ENCODE results near the gene C11orf16. TPM values are rescaled to one million over a fixed set of nuclear protein-coding genes. Genes with fewer than 3 reads are reported as not detected.

Gene C11orf16
- total and polyA plus RNA-seq, 2 of the 8 experiments (the other 6 are each of a cell fraction or from before 2014, with no cell fraction given): 0.08 TPM; not detected in 1

GRCh38 chr11:8878771-8879170 lies 54.0 kb downstream of the C11orf16 start:
- Histone ChIP-seq H3K23ac (ENCODE audit: insufficient read length) (no peak overlapping the region), H4K91ac (replicated peaks; ENCODE audit: insufficient read length, low read length) (no peak overlapping the region), H3K36me3 (ENCODE audit: control insufficient read depth in 2 of 4, insufficient read depth in 4 of 4, low read length in 3 of 4) (no peaks in the 10 kb centered on the region), H4K8ac (ENCODE audit: extremely low read depth, insufficient read depth, low read length) (no peak overlapping the region), H3K27ac (ENCODE audit: low read depth, low read length) (no peak overlapping the region), H3K4me3 (ENCODE audit: extremely low read depth in 1 of 4, insufficient read depth in 2 of 4, low read depth in 3 of 4, low read length in 4 of 4) (no peak overlapping the region), H2BK120ac (replicated peaks; ENCODE audit: low read depth, low read length) (no peak overlapping the region), H2AK5ac (ENCODE audit: low read depth, low read length) (no peak overlapping the region), H3K9ac (replicated peaks in 1 of 4; ENCODE audit: extremely low read depth in 1 of 4, low read depth in 3 of 4, low read length in 3 of 4) (no peak overlapping the region), H3K9me3 (ENCODE audit: insufficient read depth in 2 of 2, low read depth in 1 of 2, low read length in 1 of 2) (no peaks in the 10 kb centered on the region), H3K14ac (ENCODE audit: insufficient read length) (no peak overlapping the region), H2BK20ac (ENCODE audit: low read length) (no peak overlapping the region), H2BK5ac (ENCODE audit: low read depth, low read length) (no peak overlapping the region), H3K18ac (ENCODE audit: extremely low read depth, low read length) (no peak overlapping the region), H3K27me3 (replicated peaks in 1 of 4; ENCODE audit: control insufficient read depth in 3 of 4, extremely low read depth in 1 of 4, insufficient read depth in 3 of 4, low read length in 3 of 4) (peaks cover 0 to 1% (median 0%) of the 10 kb centered on the region in 4 experiments; a peak in 1 of 7 replicates), H3K23me2 (ENCODE audit: low read depth, low read length) (no peaks in the 10 kb centered on the region), H3K4me2 (ENCODE audit: insufficient read depth in 1 of 2, low read depth in 2 of 2, low read length in 2 of 2) (no peak overlapping the region), H2AFZ (ENCODE audit: low read length) (no peak overlapping the region), H3K56ac (replicated peaks; ENCODE audit: insufficient read length, low read depth, low read length) (no peak overlapping the region), H2BK15ac (ENCODE audit: low read length) (no peak overlapping the region), H4K20me1 (replicated peaks in 1 of 2; ENCODE audit: control insufficient read depth in 1 of 2, insufficient read depth in 2 of 2, low read length in 2 of 2) (no peaks in the 10 kb centered on the region), H4K5ac (ENCODE audit: insufficient read length, low read depth, low read length) (no peak overlapping the region), H3K4ac (replicated peaks; ENCODE audit: insufficient read length, low read depth, low read length) (no peak overlapping the region), H3K79me1 (ENCODE audit: low read depth, low read length) (no peaks in the 10 kb centered on the region), H3K79me2 (ENCODE audit: control insufficient read depth in 1 of 2, insufficient read depth in 2 of 2, low read length in 2 of 2) (no peaks in the 10 kb centered on the region), H2BK12ac (ENCODE audit: low read depth, low read length) (no peak overlapping the region), H3K4me1 (replicated peaks in 1 of 4; ENCODE audit: control insufficient read depth in 3 of 4, insufficient read depth in 4 of 4, low read length in 3 of 4) (no peaks in the 10 kb centered on the region)
- POLR2A ChIA-PET (ENCODE audit: partially characterized antibody): interaction anchor here (0.7 to 2.5 kb wide), 2 partner anchors 8 to 107 kb away, joined by 4 to 13 read pairs; no protein-coding TSS in a partner anchor
- CTCF ChIA-PET (ENCODE audit: partially characterized antibody): interaction anchor here (1.7 kb wide), 1 partner anchor 30 kb away, joined by 5 read pairs; no protein-coding TSS in a partner anchor
- DNase-seq (ENCODE audit: low read depth in 1 of 2, low spot score in 2 of 2) (no peak), FAIRE-seq (no peak)
- 100% methylated on average over 2 of the region's 2 CpGs; no CpG with 5 or more reads in 1 of the 2 experiments for WGBS, 2 experiments (ENCODE audit: extremely low coverage in 1 of 2, insufficient coverage in 1 of 2, insufficient read length in 1 of 2, insufficient replicate concordance in 2 of 2, low coverage in 1 of 2, low lambda C conversion rate in 2 of 2, missing lambda C conversion rate in 1 of 2)
- no peak for TF ChIP-seq TCF12 (IDR thresholded peaks at IDR 0.05; ENCODE audit: low read depth, low read length)
- TF ChIP-seq ATF2 (IDR thresholded peaks at IDR 0.05; ENCODE audit: low read length): no peak
- no peak for TF ChIP-seq RFX5 (IDR thresholded peaks at IDR 0.05; ENCODE audit: borderline replicate concordance, low read depth, low read length)
- no peak for TF ChIP-seq YY1 (IDR thresholded peaks at IDR 0.05; ENCODE audit: low read depth, low read length)
- TF ChIP-seq SIN3A (conservative IDR thresholded peaks at IDR 0.05 in 1 of 2, IDR thresholded peaks at IDR 0.05 in 1 of 2; ENCODE audit: low read depth in 1 of 2, low read length in 2 of 2): no peak
- TF ChIP-seq SAP30 (IDR thresholded peaks at IDR 0.05; ENCODE audit: insufficient read depth, insufficient replicate concordance, low read length): no peak
